Panc1 (cell line): ENCODE data around the gene NUB1. TPM values are rescaled to one million over a fixed set of nuclear protein-coding genes. Genes with fewer than 3 reads are reported as not detected.

Experiments used
- ATAC-seq: fragments of 200-7000 bp; cut with Tn5 transposase; 2 replicates; pipeline ENCODE4 v1.9.1; 2020; ENCODE audit warnings: mild to moderate bottlenecking, moderate library complexity
- BruUV-seq: library from RNA; stranded (reverse); fragments of 400-500 nt; replicated peaks from 2 replicates; lab custom pipeline; 2021; lab: Mats Ljungman, UMichigan
- CTCF ChIA-PET: fragments of 300-600 bp; sonication (Branson Sonifier 250); formaldehyde crosslinking; loops from one replicate; lab custom pipeline; 2022; ENCODE audit warnings: antibody characterized with exemption; lab: Charles Lee
- POLR2A ChIA-PET: fragments of 300-600 bp; sonication (Branson Sonifier 250); formaldehyde crosslinking; loops from one replicate; lab custom pipeline; 2022; ENCODE audit warnings: antibody characterized with exemption; lab: Charles Lee
- DNase-seq: peaks from one replicate; pipeline ENCODE4 v3.0.0-alpha.2; 2010; ENCODE audit warnings: low read depth, low spot score
- H3K27ac ChIP-seq: 2 replicates; pipeline ENCODE4 v1.5.1; 2011; ENCODE audit warnings: mild to moderate bottlenecking, low read length, inconsistent platforms
- H3K27me3 ChIP-seq: fragments of 200-500 bp; sonication (Bioruptor generic); 2 replicates; pipeline ENCODE4 v1.6.0; 2014; ENCODE audit warnings: low read length, inconsistent platforms; ENCODE audit not compliant: control insufficient read depth, insufficient read depth
- H3K36me3 ChIP-seq: fragments of 200-500 bp; sonication (Bioruptor generic); 2 replicates; pipeline ENCODE4 v1.5.1; 2014; ENCODE audit warnings: inconsistent platforms, mild to moderate bottlenecking, low read length, moderate library complexity; ENCODE audit not compliant: control insufficient read depth, insufficient read depth
- H3K4me1 ChIP-seq: 2 replicates; pipeline ENCODE4 v1.5.1; 2011; ENCODE audit warnings: inconsistent platforms, mild to moderate bottlenecking, low read length, moderate library complexity; ENCODE audit not compliant: control insufficient read depth, insufficient read depth
- H3K4me3 ChIP-seq, 2 experiments: 2 replicates each; pipeline ENCODE4 v1.5.1; 2011 to 2012; ENCODE audit warnings: low read depth in 2 of 2, low read length in 2 of 2, mild to moderate bottlenecking in 2 of 2, inconsistent platforms in 1 of 2, moderate library complexity in 1 of 2
- H3K9me3 ChIP-seq: fragments of 200-500 bp; sonication (Bioruptor generic); 2 replicates; pipeline ENCODE4 v1.5.1; 2014; ENCODE audit warnings: low read depth, mild to moderate bottlenecking, inconsistent platforms, low read length, moderate library complexity; ENCODE audit not compliant: control insufficient read depth, insufficient read depth
- POLR2AphosphoS5 ChIP-seq: IDR thresholded peaks from 2 replicates; pipeline ENCODE4 v1.6.1; 2012; ENCODE audit warnings: mild to moderate bottlenecking, low read depth, low read length, moderate library complexity
- SIN3A ChIP-seq: IDR thresholded peaks from 2 replicates; pipeline ENCODE4 v1.6.1; 2012; ENCODE audit warnings: low read depth, mild to moderate bottlenecking, low read length, moderate library complexity, borderline replicate concordance; ENCODE audit not compliant: insufficient read depth
- TCF7L2 ChIP-seq: IDR thresholded peaks from 2 replicates; pipeline ENCODE4 v1.6.1; 2011; ENCODE audit warnings: mild to moderate bottlenecking, low read depth, low read length, inconsistent platforms
- in situ Hi-C: cut with HindIII; loops from 2 replicates; pipeline ENCODE4 v1.10.0; 2016; ENCODE audit warnings: low sequenced_read_pairs, low pct_unique_long_range_greater_than_20kb
- intact Hi-C: fragments of 100-400 bp; cut with micrococcal nuclease; formaldehyde crosslinking; loops from one replicate; pipeline ENCODE4 v1.10.0; 2022; ENCODE audit not compliant: unreplicated experiment
- total RNA-seq: library from RNA; stranded (reverse); gene quantifications from one replicate; pipeline ENCODE4 v1.2.1, GENCODE V29; 2021; ENCODE audit not compliant: unreplicated experiment
- TF ChIP-seq, protein P1 (sequence below): fragments of 450-650 bp; IDR thresholded peaks from 2 replicates; pipeline ENCODE4 v1.5.1; 2017; ENCODE audit warnings: mild to moderate bottlenecking
- TF ChIP-seq, protein P2 (sequence below), 2 experiments: IDR thresholded peaks; 2 replicates each; pipeline ENCODE4 v1.6.1; 2011 to 2012; ENCODE audit warnings: low read depth in 2 of 2, control low read depth in 1 of 2, low read length in 1 of 2, mild to moderate bottlenecking in 1 of 2, moderate library complexity in 1 of 2; ENCODE audit not compliant: insufficient read depth in 1 of 2

NUB1 gene
- total RNA-seq, 1 experiment from 2014 or later = 50.5 TPM

DNA sequence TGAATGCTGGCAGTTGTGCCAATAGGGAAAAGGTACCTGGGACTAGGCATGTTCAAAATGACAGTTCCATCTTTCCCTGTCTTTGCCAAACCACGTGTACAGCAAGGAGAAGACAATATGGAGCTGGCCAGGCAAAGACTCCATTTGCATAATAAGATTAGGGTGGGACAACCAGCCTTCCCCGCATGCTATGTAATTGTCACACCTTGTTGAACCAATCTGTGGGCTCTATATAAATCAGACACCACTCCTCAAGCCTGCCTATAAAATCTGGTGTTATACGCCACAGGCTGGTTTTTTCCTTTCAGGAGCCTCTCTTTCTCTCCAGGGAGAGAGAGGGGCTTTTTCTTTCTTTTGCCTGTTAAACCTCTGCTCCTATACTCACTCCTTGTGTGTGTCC lies 11.0 kb upstream of the NUB1 start:
- ATAC-seq = no peak
- H3K4me1 ChIP-seq = no peaks in the 10 kb centered on the region
- ChIA-PET POLR2A (no interaction called here), CTCF (no interaction called here)
- intact Hi-C loops = no loop called here
- H3K36me3 ChIP-seq = no peaks in the 10 kb centered on the region
- BruUV-seq = no TSS peak
- in situ Hi-C loops = no loop called here
- DNase-seq = no peak
- no peaks in the 10 kb centered on the region for H3K9me3 ChIP-seq
- no peak overlapping the region for H3K27ac ChIP-seq
- TF ChIP-seq, protein P1, sequence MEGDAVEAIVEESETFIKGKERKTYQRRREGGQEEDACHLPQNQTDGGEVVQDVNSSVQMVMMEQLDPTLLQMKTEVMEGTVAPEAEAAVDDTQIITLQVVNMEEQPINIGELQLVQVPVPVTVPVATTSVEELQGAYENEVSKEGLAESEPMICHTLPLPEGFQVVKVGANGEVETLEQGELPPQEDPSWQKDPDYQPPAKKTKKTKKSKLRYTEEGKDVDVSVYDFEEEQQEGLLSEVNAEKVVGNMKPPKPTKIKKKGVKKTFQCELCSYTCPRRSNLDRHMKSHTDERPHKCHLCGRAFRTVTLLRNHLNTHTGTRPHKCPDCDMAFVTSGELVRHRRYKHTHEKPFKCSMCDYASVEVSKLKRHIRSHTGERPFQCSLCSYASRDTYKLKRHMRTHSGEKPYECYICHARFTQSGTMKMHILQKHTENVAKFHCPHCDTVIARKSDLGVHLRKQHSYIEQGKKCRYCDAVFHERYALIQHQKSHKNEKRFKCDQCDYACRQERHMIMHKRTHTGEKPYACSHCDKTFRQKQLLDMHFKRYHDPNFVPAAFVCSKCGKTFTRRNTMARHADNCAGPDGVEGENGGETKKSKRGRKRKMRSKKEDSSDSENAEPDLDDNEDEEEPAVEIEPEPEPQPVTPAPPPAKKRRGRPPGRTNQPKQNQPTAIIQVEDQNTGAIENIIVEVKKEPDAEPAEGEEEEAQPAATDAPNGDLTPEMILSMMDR = no peak
- TF ChIP-seq POLR2AphosphoS5 = no peak
- TF ChIP-seq SIN3A = no peak
- TF ChIP-seq TCF7L2 = no peak
- TF ChIP-seq, protein P2, sequence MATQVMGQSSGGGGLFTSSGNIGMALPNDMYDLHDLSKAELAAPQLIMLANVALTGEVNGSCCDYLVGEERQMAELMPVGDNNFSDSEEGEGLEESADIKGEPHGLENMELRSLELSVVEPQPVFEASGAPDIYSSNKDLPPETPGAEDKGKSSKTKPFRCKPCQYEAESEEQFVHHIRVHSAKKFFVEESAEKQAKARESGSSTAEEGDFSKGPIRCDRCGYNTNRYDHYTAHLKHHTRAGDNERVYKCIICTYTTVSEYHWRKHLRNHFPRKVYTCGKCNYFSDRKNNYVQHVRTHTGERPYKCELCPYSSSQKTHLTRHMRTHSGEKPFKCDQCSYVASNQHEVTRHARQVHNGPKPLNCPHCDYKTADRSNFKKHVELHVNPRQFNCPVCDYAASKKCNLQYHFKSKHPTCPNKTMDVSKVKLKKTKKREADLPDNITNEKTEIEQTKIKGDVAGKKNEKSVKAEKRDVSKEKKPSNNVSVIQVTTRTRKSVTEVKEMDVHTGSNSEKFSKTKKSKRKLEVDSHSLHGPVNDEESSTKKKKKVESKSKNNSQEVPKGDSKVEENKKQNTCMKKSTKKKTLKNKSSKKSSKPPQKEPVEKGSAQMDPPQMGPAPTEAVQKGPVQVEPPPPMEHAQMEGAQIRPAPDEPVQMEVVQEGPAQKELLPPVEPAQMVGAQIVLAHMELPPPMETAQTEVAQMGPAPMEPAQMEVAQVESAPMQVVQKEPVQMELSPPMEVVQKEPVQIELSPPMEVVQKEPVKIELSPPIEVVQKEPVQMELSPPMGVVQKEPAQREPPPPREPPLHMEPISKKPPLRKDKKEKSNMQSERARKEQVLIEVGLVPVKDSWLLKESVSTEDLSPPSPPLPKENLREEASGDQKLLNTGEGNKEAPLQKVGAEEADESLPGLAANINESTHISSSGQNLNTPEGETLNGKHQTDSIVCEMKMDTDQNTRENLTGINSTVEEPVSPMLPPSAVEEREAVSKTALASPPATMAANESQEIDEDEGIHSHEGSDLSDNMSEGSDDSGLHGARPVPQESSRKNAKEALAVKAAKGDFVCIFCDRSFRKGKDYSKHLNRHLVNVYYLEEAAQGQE (IDR thresholded peaks at IDR 0.05; ENCODE audit: insufficient read depth in 1 of 2, low read depth in 2 of 2, low read length in 1 of 2) = no peak
- H3K4me3 ChIP-seq = no peak overlapping the region
- H3K27me3 ChIP-seq = no peaks in the 10 kb centered on the region; the same call in 1 of the 2 replicates

DNA sequence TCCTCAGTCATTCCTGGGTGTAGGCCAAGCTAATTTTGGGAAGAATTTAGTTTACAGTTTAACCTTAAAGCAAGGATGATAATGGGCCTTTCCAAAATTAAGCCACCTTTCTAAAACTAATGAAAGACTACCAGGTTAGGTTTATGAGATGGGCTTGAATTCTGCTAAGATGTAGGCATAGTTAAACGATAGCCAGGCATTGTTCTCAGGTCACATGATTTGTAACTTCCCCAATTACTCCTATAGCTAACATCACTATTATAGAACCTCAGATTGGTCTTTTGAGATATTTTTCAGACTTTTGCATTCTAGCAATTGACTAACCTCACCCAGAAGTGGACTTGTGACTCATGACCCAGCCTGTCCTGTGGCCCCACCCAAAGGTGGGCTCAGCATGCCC lies 7.0 kb upstream of the NUB1 start:
- TF ChIP-seq TCF7L2 (no peak), POLR2AphosphoS5 (no peak), SIN3A (no peak)
- TF ChIP-seq, protein P2 (IDR thresholded peaks at IDR 0.05; ENCODE audit: insufficient read depth in 1 of 2, low read depth in 2 of 2, low read length in 1 of 2) = no peak
- TF ChIP-seq, protein P1 = no peak
- ATAC-seq (no peak), DNase-seq (no peak)
- POLR2A ChIA-PET = interaction anchor here (0.8 kb wide), 1 partner anchor 17 kb away, joined by 3 read pairs; no protein-coding TSS in a partner anchor
- no peak overlapping the region for H3K27ac ChIP-seq
- in situ Hi-C loops = no loop called here
- BruUV-seq = no TSS peak
- H3K9me3 ChIP-seq = no peaks in the 10 kb centered on the region
- CTCF ChIA-PET = no interaction called here
- no peaks in the 10 kb centered on the region for H3K4me1 ChIP-seq
- H3K36me3 ChIP-seq = no peaks in the 10 kb centered on the region
- intact Hi-C loops = no loop called here
- no peaks in the 10 kb centered on the region; the same call in 1 of the 2 replicates for H3K27me3 ChIP-seq
- no peak overlapping the region for H3K4me3 ChIP-seq
